ENCODE results near the gene SLC25A13. TPM values are rescaled to one million over a fixed set of nuclear protein-coding genes. Genes with fewer than 3 reads are reported as not detected.

SLC25A13 gene
- total and polyA plus RNA-seq, 2 of the 8 experiments (the other 6 are each of a cell fraction or from before 2014, with no cell fraction given), result 30.8 to 85.4 TPM

DNA sequence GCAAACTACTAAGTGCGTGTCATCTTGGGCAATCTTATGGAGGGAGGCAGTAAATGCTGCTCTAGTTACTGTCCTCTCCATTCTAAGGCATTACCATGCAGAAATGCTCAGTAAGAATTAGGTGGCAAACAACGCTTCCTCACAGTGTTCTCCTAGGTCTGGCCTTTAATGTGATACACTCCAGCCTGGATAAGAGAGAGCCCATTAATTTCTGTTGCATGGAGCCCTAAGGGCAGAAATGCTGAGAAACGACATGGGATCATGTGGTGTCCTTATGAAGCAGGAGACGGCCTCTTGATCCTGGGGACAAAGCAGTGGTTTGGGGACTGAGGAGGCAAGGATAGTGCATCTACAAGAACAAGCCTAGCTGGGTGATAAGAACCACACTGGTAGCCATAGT lies 44.0 kb downstream of the SLC25A13 start (continued):
- TF ChIP-seq EZH2 (IDR thresholded peaks at IDR 0.05; ENCODE audit: low read depth, low read length, severe bottlenecking) (no peak), KDM1A (IDR thresholded peaks at IDR 0.05; ENCODE audit: borderline replicate concordance, low read length) (no peak)

Data from H1 (cell line).